OCI-LY1 (cell line): ENCODE measurements around the gene REG3A.

Experiments used
- H2AFZ ChIP-seq: fragments of 200-600 bp; sonication (generic), shearing (Covaris generic); 2 replicates; pipeline ENCODE4 v1.6.0; 2014; ENCODE audit warnings: antibody characterized with exemption, mild to moderate bottlenecking, low read length
- H3F3A ChIP-seq: fragments of 200-600 bp; sonication (generic), shearing (Covaris generic); 2 replicates; pipeline ENCODE4 v1.6.0; 2014; ENCODE audit warnings: mild to moderate bottlenecking, antibody characterized with exemption, low read length, moderate library complexity; ENCODE audit not compliant: insufficient read depth
- H3K27ac ChIP-seq: fragments of 200-600 bp; sonication (generic); 2 replicates; pipeline ENCODE4 v1.5.1; 2014; ENCODE audit warnings: low read length, mixed run types, mild to moderate bottlenecking, low read depth; ENCODE audit not compliant: poor library complexity, severe bottlenecking
- H3K27me3 ChIP-seq: fragments of 200-600 bp; sonication (generic); 2 replicates; pipeline ENCODE4 v1.6.0; 2014; ENCODE audit warnings: antibody characterized with exemption, mild to moderate bottlenecking, low read length, moderate library complexity; ENCODE audit not compliant: insufficient read depth
- H3K36me3 ChIP-seq: fragments of 200-600 bp; sonication (generic); 2 replicates; pipeline ENCODE4 v1.6.1; 2014; ENCODE audit warnings: mild to moderate bottlenecking, antibody characterized with exemption, low read length, moderate library complexity, mixed read lengths; ENCODE audit not compliant: insufficient read depth
- H3K4me1 ChIP-seq: fragments of 200-600 bp; sonication (generic); 2 replicates; pipeline ENCODE4 v1.5.1; 2014; ENCODE audit warnings: mild to moderate bottlenecking, low read length, moderate library complexity; ENCODE audit not compliant: insufficient read depth, severe bottlenecking
- H3K4me2 ChIP-seq: fragments of 200-600 bp; sonication (generic), shearing (Covaris generic); 2 replicates; pipeline ENCODE4 v1.6.1; 2014; ENCODE audit warnings: low read length
- H3K4me3 ChIP-seq: fragments of 200-600 bp; sonication (generic); 2 replicates; pipeline ENCODE4 v1.5.1; 2014; ENCODE audit warnings: low read length, low read depth, mild to moderate bottlenecking, mixed read lengths; ENCODE audit not compliant: poor library complexity, severe bottlenecking
- H3K79me2 ChIP-seq: fragments of 200-600 bp; shearing (Covaris generic); 2 replicates; pipeline ENCODE4 v1.6.1; 2016; ENCODE audit warnings: mixed run types, low read length, mixed read lengths; ENCODE audit not compliant: insufficient read depth
- H3K9ac ChIP-seq: fragments of 200-600 bp; sonication (generic), shearing (Covaris generic); 2 replicates; pipeline ENCODE4 v1.6.1; 2014; ENCODE audit warnings: mild to moderate bottlenecking, low read length, mixed read lengths
- H3K9me2 ChIP-seq: fragments of 200-600 bp; sonication (generic), shearing (Covaris generic); 2 replicates; pipeline ENCODE4 v1.6.1; 2014; ENCODE audit warnings: low read depth, mild to moderate bottlenecking, low read length, mixed read lengths
- H3K9me3 ChIP-seq: fragments of 200-600 bp; shearing (Covaris generic); 2 replicates; pipeline ENCODE4 v1.6.1; 2014; ENCODE audit warnings: low read length, mixed read lengths
- H4K20me1 ChIP-seq: fragments of 200-600 bp; sonication (generic), shearing (Covaris generic); 2 replicates; pipeline ENCODE4 v1.6.0; 2016; ENCODE audit warnings: mild to moderate bottlenecking, low read length; ENCODE audit not compliant: insufficient read depth
- EZH2 ChIP-seq: fragments of 200-600 bp; sonication (generic), shearing (Covaris generic); IDR thresholded peaks from 2 replicates; pipeline ENCODE4 v1.8.0; 2017; ENCODE audit warnings: borderline replicate concordance, mixed run types, mild to moderate bottlenecking, antibody characterized with exemption, low read length, moderate library complexity, mixed read lengths
- TF ChIP-seq, protein P1 (sequence below): fragments of 200-600 bp; sonication (generic), shearing (Covaris generic); IDR thresholded peaks from 2 replicates; pipeline ENCODE4 v1.5.1; 2017; ENCODE audit warnings: mild to moderate bottlenecking, antibody characterized with exemption, low read length, moderate library complexity, mixed read lengths

REG3A gene

GRCh38 chr2:79159653-79160052 is at the start of gene REG3A:
REG3A (minus strand) TSS chr2:79159753; CDS start chr2:79159405, 348 bp downstream.
- Histone ChIP-seq H4K20me1 (no peaks in the 10 kb centered on the region), H3K27me3 (no peaks in the 10 kb centered on the region), H3K4me2 (no peak within 1 kb of the TSS), H3K9ac (no peak within 1 kb of the TSS), H3K27ac (no peak within 1 kb of the TSS), H2AFZ (no peak within 1 kb of the TSS), H3F3A (no peaks in the 10 kb centered on the region), H3K4me3 (no peak within 1 kb of the TSS), H3K79me2 (no peaks in the 10 kb centered on the region), H3K4me1 (no peaks in the 10 kb centered on the region), H3K9me3 (no peaks in the 10 kb centered on the region), H3K9me2 (no peaks in the 10 kb centered on the region; the same call in 1 of the 2 replicates), H3K36me3 (no peaks in the 10 kb centered on the region)
- TF ChIP-seq EZH2 = no peak
- TF ChIP-seq, protein P1, sequence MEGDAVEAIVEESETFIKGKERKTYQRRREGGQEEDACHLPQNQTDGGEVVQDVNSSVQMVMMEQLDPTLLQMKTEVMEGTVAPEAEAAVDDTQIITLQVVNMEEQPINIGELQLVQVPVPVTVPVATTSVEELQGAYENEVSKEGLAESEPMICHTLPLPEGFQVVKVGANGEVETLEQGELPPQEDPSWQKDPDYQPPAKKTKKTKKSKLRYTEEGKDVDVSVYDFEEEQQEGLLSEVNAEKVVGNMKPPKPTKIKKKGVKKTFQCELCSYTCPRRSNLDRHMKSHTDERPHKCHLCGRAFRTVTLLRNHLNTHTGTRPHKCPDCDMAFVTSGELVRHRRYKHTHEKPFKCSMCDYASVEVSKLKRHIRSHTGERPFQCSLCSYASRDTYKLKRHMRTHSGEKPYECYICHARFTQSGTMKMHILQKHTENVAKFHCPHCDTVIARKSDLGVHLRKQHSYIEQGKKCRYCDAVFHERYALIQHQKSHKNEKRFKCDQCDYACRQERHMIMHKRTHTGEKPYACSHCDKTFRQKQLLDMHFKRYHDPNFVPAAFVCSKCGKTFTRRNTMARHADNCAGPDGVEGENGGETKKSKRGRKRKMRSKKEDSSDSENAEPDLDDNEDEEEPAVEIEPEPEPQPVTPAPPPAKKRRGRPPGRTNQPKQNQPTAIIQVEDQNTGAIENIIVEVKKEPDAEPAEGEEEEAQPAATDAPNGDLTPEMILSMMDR = no peak

GRCh38 chr2:79200762-79201161 is 41.2 kb upstream of the REG3A start:
- Histone ChIP-seq H4K20me1 (no peaks in the 10 kb centered on the region), H3K4me3 (no peak overlapping the region), H3K9ac (no peak overlapping the region), H3K27me3 (no peaks in the 10 kb centered on the region), H3F3A (no peaks in the 10 kb centered on the region), H3K36me3 (no peaks in the 10 kb centered on the region), H3K4me2 (no peak overlapping the region), H3K9me3 (no peaks in the 10 kb centered on the region), H2AFZ (no peak overlapping the region), H3K79me2 (no peaks in the 10 kb centered on the region), H3K27ac (no peak overlapping the region), H3K9me2 (no peaks in the 10 kb centered on the region), H3K4me1 (no peaks in the 10 kb centered on the region)
- TF ChIP-seq, protein P1 = no peak
- no peak for TF ChIP-seq EZH2

DNA sequence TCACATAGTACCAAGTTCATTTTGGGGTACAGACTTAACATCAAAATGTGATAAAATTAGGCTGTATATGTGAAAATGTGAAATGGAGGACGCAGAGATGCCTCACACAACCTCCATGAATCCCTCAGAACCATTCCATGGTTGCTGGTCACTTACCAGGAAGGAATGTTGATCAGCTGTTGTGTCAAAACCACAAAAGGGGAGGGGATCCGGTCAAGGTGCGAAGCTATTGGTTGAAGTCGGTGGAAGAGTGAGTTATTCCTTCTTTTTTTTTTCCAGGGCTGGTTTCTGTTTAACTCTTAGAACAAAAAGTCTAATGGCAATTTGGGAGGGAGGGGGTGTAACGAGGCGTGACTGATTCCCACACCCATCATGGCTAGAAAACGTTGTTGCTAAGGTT is 32.3 kb upstream of the REG3A start:
- TF ChIP-seq EZH2 = no peak
- TF ChIP-seq, protein P1 = no peak
- Histone ChIP-seq H3F3A (no peaks in the 10 kb centered on the region), H3K79me2 (no peaks in the 10 kb centered on the region), H3K4me3 (no peak overlapping the region), H3K9ac (no peak overlapping the region), H3K9me3 (no peaks in the 10 kb centered on the region), H2AFZ (no peak overlapping the region), H3K4me2 (no peak overlapping the region), H4K20me1 (no peaks in the 10 kb centered on the region), H3K36me3 (no peaks in the 10 kb centered on the region), H3K27ac (no peak overlapping the region), H3K4me1 (no peaks in the 10 kb centered on the region), H3K27me3 (no peaks in the 10 kb centered on the region), H3K9me2 (no peaks in the 10 kb centered on the region)
